Activated CD8-positive, alpha-beta memory T cell treated with anti-CD3 and anti-CD28 coated beads, Interleukin-2, amount 50 U/mL, for 1 hour (primary cell): ENCODE results near the gene RAB11FIP4.
"Not testable (repeated sequence)": the region's sequence is repeated elsewhere in the genome, so short reads cannot be mapped to it uniquely, and the experiment has no call there.

Source experiments
- DNase-seq: peaks from one replicate; pipeline ENCODE4 v3.0.0-alpha.2; 2020; ENCODE audit errors: extremely low read depth

Gene RAB11FIP4

GRCh38 chr17:31431852-31432658 is 40.6 kb downstream of the RAB11FIP4 start:
- no peak for DNase-seq

- no peak for DNase-seq
Observed at GRCh38 chr17:31433091-31433790, 41.8 kb downstream of the RAB11FIP4 start.

- no peak for DNase-seq
Observed at GRCh38 chr17:31433811-31434726, 42.6 kb downstream of the RAB11FIP4 start.

- DNase-seq = no peak
Observed at GRCh38 chr17:31434727-31435050, 43.2 kb downstream of the RAB11FIP4 start.

GRCh38 chr17:31435581-31435980 is 44.1 kb downstream of the RAB11FIP4 start:
- no peak for DNase-seq

GRCh38 chr17:31437720-31438400 is 46.4 kb downstream of the RAB11FIP4 start:
- DNase-seq = no peak

- no peak for DNase-seq
Observed at GRCh38 chr17:31439716-31440115, 48.2 kb downstream of the RAB11FIP4 start.

GRCh38 chr17:31442276-31442675 is 50.8 kb downstream of the RAB11FIP4 start:
- no peak for DNase-seq

GRCh38 chr17:31442856-31443255 is 51.4 kb downstream of the RAB11FIP4 start:
- DNase-seq = not testable (repeated sequence)

GRCh38 chr17:31443386-31443785 is 51.9 kb downstream of the RAB11FIP4 start:
- no peak for DNase-seq

- DNase-seq = no peak
Observed at GRCh38 chr17:31444026-31444425, 52.6 kb downstream of the RAB11FIP4 start.

- DNase-seq = no peak
Observed at GRCh38 chr17:31446195-31446967, 54.9 kb downstream of the RAB11FIP4 start.

- DNase-seq = no peak
Observed at GRCh38 chr17:31448467-31449077, 57.1 kb downstream of the RAB11FIP4 start.

- no peak for DNase-seq
Observed at GRCh38 chr17:31449111-31449510, 57.6 kb downstream of the RAB11FIP4 start.

- no peak for DNase-seq
Observed at GRCh38 chr17:31449746-31450145, 58.3 kb downstream of the RAB11FIP4 start.

GRCh38 chr17:31452101-31452500 is 60.6 kb downstream of the RAB11FIP4 start:
- DNase-seq = no peak

- no peak for DNase-seq
Observed at GRCh38 chr17:31452561-31453110, 61.2 kb downstream of the RAB11FIP4 start.

- DNase-seq = no peak
Observed at GRCh38 chr17:31453896-31454295, 62.4 kb downstream of the RAB11FIP4 start.

- no peak for DNase-seq
Observed at GRCh38 chr17:31456814-31457213, 65.3 kb downstream of the RAB11FIP4 start.
